LNCaP clone FGC (cell line): ENCODE measurements around the gene BOC.

Experiments used
- DNase-seq: peaks from one replicate; pipeline ENCODE4 v3.0.0-alpha.2; 2011; ENCODE audit warnings: low read depth
- H3K4me3 ChIP-seq: 2 replicates; pipeline ENCODE4 v1.5.1; 2011; ENCODE audit warnings: mild to moderate bottlenecking, low read depth, low read length, control low read depth
- TF ChIP-seq, protein P1 (sequence below): IDR thresholded peaks from 2 replicates; pipeline ENCODE4 v1.5.1; 2012; ENCODE audit warnings: mild to moderate bottlenecking; ENCODE audit not compliant: control insufficient read depth, insufficient read depth; ENCODE audit errors: extremely low read depth

BOC gene

DNA sequence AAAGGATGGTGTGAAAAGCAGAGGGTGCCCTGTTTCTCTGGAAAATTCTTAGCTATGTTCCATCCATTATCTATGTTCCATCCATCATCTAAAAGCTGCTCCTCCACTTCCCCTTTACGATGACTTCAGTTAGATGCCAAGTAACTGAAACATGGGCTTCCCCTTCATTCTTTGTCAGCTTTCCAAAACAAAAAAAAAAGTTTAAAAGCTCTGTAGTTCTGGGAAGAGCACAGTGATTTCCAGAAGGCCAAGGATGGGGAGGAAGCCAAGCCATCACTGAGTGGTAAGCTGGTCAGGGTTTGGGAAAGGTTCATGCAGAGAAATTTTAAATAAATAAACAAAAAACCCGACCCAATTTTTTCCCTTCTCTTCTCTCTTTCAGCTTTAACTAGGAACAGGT lies 118.4 kb downstream of the BOC start:
- no peak for DNase-seq
- TF ChIP-seq, protein P1, sequence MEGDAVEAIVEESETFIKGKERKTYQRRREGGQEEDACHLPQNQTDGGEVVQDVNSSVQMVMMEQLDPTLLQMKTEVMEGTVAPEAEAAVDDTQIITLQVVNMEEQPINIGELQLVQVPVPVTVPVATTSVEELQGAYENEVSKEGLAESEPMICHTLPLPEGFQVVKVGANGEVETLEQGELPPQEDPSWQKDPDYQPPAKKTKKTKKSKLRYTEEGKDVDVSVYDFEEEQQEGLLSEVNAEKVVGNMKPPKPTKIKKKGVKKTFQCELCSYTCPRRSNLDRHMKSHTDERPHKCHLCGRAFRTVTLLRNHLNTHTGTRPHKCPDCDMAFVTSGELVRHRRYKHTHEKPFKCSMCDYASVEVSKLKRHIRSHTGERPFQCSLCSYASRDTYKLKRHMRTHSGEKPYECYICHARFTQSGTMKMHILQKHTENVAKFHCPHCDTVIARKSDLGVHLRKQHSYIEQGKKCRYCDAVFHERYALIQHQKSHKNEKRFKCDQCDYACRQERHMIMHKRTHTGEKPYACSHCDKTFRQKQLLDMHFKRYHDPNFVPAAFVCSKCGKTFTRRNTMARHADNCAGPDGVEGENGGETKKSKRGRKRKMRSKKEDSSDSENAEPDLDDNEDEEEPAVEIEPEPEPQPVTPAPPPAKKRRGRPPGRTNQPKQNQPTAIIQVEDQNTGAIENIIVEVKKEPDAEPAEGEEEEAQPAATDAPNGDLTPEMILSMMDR = no peak
- no peak overlapping the region for H3K4me3 ChIP-seq

DNA sequence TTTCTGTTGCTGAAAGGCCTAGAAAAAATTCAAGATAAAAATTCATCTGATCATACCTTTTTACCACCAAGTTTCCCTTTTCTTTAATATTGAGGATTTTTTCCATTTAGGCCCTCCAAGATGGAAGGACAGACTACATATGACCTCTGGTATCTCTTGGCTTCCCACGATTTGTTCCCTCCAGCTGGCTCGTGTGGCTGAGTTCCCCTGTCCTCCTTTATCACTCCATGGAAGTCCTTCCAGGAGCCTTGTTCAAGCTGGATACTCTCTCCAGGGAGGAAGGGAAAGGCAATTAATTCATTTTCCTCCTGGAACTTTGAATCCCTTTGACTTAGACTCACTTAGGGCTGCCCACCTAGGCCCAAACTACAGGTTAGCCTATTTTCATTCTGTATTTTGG lies 119.4 kb downstream of the BOC start:
- H3K4me3 ChIP-seq = no peak overlapping the region
- TF ChIP-seq, protein P1 = no peak
- no peak for DNase-seq

DNA sequence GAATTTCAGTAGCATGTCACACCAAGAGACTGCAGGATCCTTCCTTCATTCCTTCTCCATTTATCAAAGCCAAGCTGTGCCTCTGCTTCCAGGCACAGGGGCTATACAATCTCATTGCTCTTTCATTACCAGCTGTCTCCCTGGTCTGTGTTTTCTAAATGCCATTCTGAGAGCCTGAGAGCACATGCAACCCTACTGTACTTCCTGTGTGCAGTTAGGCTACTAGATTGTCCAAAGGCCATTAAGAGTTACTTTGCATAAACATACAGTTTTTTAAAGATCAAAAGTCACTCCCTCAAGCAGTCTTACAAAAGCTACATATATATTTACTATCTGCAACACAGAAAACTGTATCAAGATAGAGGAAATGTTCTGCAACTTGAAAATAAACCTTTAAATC lies 119.8 kb downstream of the BOC start:
- no peak overlapping the region for H3K4me3 ChIP-seq
- TF ChIP-seq, protein P1 = no peak
- no peak for DNase-seq
